GM23338 (cell line): ENCODE measurements around the gene CHCHD3. TPM values are rescaled to one million over a fixed set of nuclear protein-coding genes. Genes with fewer than 3 reads are reported as not detected.

Experiments used
- ATAC-seq: fragments of 200-7000 bp; cut with Tn5 transposase; 3 replicates; pipeline ENCODE4 v1.9.1; 2020
- DNase-seq: peaks from one replicate; pipeline ENCODE4 v3.0.0-alpha.2; 2015; ENCODE audit warnings: low spot score
- H2AFZ ChIP-seq: fragments of 200-600 bp; sonication (generic); 2 replicates; pipeline ENCODE4 v1.8.0; 2016; ENCODE audit warnings: antibody characterized with exemption, mild to moderate bottlenecking, moderate library complexity
- H3F3A ChIP-seq: fragments of 200-600 bp; sonication (generic); replicated peaks from 2 replicates; pipeline ENCODE4 v1.8.0; 2017; ENCODE audit warnings: antibody characterized with exemption, mixed run types, low read depth
- H3K27ac ChIP-seq: fragments of 200-600 bp; sonication (generic); 2 replicates; pipeline ENCODE4 v1.6.1; 2016; ENCODE audit warnings: low read depth
- H3K27me3 ChIP-seq: fragments of 200-600 bp; sonication (generic); 2 replicates; pipeline ENCODE4 v1.8.0; 2016; ENCODE audit warnings: mild to moderate bottlenecking, mixed run types, moderate library complexity; ENCODE audit not compliant: insufficient read depth
- H3K36me3 ChIP-seq: fragments of 200-600 bp; sonication (generic); 2 replicates; pipeline ENCODE4 v1.8.0; 2016; ENCODE audit warnings: mild to moderate bottlenecking; ENCODE audit not compliant: insufficient read depth
- H3K4me1 ChIP-seq: fragments of 200-600 bp; sonication (generic); 2 replicates; pipeline ENCODE4 v1.8.0; 2016; ENCODE audit warnings: mild to moderate bottlenecking, moderate library complexity; ENCODE audit not compliant: insufficient read depth
- H3K4me2 ChIP-seq: fragments of 200-600 bp; sonication (generic); 2 replicates; pipeline ENCODE4 v1.7.1; 2017; ENCODE audit warnings: mixed run types
- H3K4me3 ChIP-seq: fragments of 200-600 bp; sonication (generic); 2 replicates; pipeline ENCODE4 v1.6.1; 2016; ENCODE audit warnings: mixed run types
- H3K79me2 ChIP-seq: fragments of 200-600 bp; sonication (generic); replicated peaks from 2 replicates; pipeline ENCODE4 v1.8.0; 2017; ENCODE audit warnings: mild to moderate bottlenecking; ENCODE audit not compliant: insufficient read depth
- H3K9me2 ChIP-seq: fragments of 200-600 bp; sonication (generic); 2 replicates; pipeline ENCODE4 v1.8.0; 2017; ENCODE audit not compliant: insufficient read depth
- H4K20me1 ChIP-seq: fragments of 200-600 bp; sonication (generic); replicated peaks from 2 replicates; pipeline ENCODE4 v1.8.0; 2017; ENCODE audit warnings: mild to moderate bottlenecking; ENCODE audit not compliant: insufficient read depth
- H3K27ac Mint-ChIP-seq: 2 replicates; pipeline ENCODE4 v1.8.0; 2020; ENCODE audit warnings: inconsistent platforms, mild to moderate bottlenecking, moderate library complexity, mixed read lengths
- H3K27me3 Mint-ChIP-seq: 3 replicates; pipeline ENCODE4 v1.8.0; 2022; ENCODE audit warnings: low read depth, mild to moderate bottlenecking, moderate library complexity, mixed read lengths, inconsistent platforms; ENCODE audit not compliant: insufficient read depth, poor library complexity
- H3K36me3 Mint-ChIP-seq: 3 replicates; pipeline ENCODE4 v1.8.0; 2021; ENCODE audit warnings: low read depth, mild to moderate bottlenecking, inconsistent platforms, moderate library complexity, mixed read lengths
- H3K4me1 Mint-ChIP-seq: 3 replicates; pipeline ENCODE4 v1.8.0; 2020; ENCODE audit warnings: mild to moderate bottlenecking, inconsistent platforms, mixed read lengths
- H3K4me3 Mint-ChIP-seq: 3 replicates; pipeline ENCODE4 v1.8.0; 2021; ENCODE audit warnings: moderate library complexity, mild to moderate bottlenecking, inconsistent platforms, mixed read lengths
- H3K9me3 Mint-ChIP-seq: 3 replicates; pipeline ENCODE4 v1.8.0; 2020; ENCODE audit warnings: moderate library complexity, mild to moderate bottlenecking, inconsistent platforms, mixed read lengths
- CREB1 ChIP-seq: fragments of 250-450 bp; sonication (Bioruptor Pico); IDR thresholded peaks from 2 replicates; pipeline ENCODE4 v1.5.0; 2020; ENCODE audit warnings: low read depth, mild to moderate bottlenecking, moderate library complexity
- CTCF ChIP-seq, 2 experiments: fragments of 200-600 bp in 1 of 2; sonication (generic) in 1 of 2; conservative IDR thresholded peaks; 2 replicates each; pipeline versions ENCODE4 v1.5.1 to v1.6.1; 2016 to 2017; ENCODE audit warnings: antibody characterized with exemption in 2 of 2, low read depth in 2 of 2, mild to moderate bottlenecking in 2 of 2, moderate library complexity in 1 of 2
- ETS1 ChIP-seq: IDR thresholded peaks from 2 replicates; pipeline ENCODE4 v1.6.1; 2016; ENCODE audit warnings: antibody characterized with exemption
- EZH2 ChIP-seq: fragments of 200-600 bp; sonication (generic); IDR thresholded peaks from one replicate; pipeline ENCODE4 v1.8.0; 2017; ENCODE audit warnings: antibody characterized with exemption, mild to moderate bottlenecking, low read depth; ENCODE audit not compliant: unreplicated experiment
- EZH2phosphoT487 ChIP-seq: fragments of 200-600 bp; sonication (generic); IDR thresholded peaks from one replicate; pipeline ENCODE4 v1.8.1; 2018; ENCODE audit warnings: antibody characterized with exemption; ENCODE audit not compliant: unreplicated experiment
- JUNB ChIP-seq: IDR thresholded peaks from one replicate; pipeline ENCODE4 v1.6.1; 2016; ENCODE audit warnings: antibody characterized with exemption; ENCODE audit not compliant: unreplicated experiment
- NANOG ChIP-seq: IDR thresholded peaks from 2 replicates; pipeline ENCODE4 v1.6.1; 2016; ENCODE audit warnings: antibody characterized with exemption, borderline replicate concordance
- REST ChIP-seq: IDR thresholded peaks from one replicate; pipeline ENCODE4 v1.6.1; 2018; ENCODE audit warnings: antibody characterized with exemption; ENCODE audit not compliant: unreplicated experiment
- ZNF114 ChIP-seq: fragments of 250-450 bp; sonication (Bioruptor Pico); IDR thresholded peaks from 2 replicates; pipeline ENCODE4 v1.5.0; 2020; ENCODE audit warnings: mild to moderate bottlenecking, moderate library complexity
- ZNF331 ChIP-seq: fragments of 250-450 bp; sonication (Bioruptor Pico); IDR thresholded peaks from 2 replicates; pipeline ENCODE4 v1.5.0; 2020; ENCODE audit warnings: low read depth, mild to moderate bottlenecking, moderate library complexity
- ZNF462 ChIP-seq: fragments of 250-450 bp; sonication (Bioruptor Pico); IDR thresholded peaks from 2 replicates; pipeline ENCODE4 v1.5.0; 2020; ENCODE audit warnings: mild to moderate bottlenecking, moderate library complexity
- polyA plus RNA-seq: library from polyadenylated mRNA; unstranded; fragments of >200 nt; fragmentation: Nextera tagmentation; extraction: Ambion mirVana; gene quantifications from 2 replicates; pipeline ENCODE4 v1.2.1, GENCODE V29; 2016
- total RNA-seq: library from RNA; depleted of rRNA; stranded (reverse); fragments of >200 nt; shearing (Covaris generic); gene quantifications from 2 replicates; pipeline ENCODE4 v1.2.3, GENCODE V29; 2014

The CHCHD3 gene
- total and polyA plus RNA-seq, 2 experiments from 2014 or later = 107 to 131 TPM

GRCh38 chr7:132854238-132854637 lies 227.7 kb downstream of the CHCHD3 start:
- H3F3A ChIP-seq = no peaks in the 10 kb centered on the region
- no peak overlapping the region for H3K4me3 ChIP-seq
- H3K4me2 ChIP-seq = no peak overlapping the region
- H3K9me2 ChIP-seq = no peaks in the 10 kb centered on the region
- no peaks in the 10 kb centered on the region for H3K27me3 ChIP-seq
- peaks cover 12% of the 10 kb centered on the region for H3K4me1 ChIP-seq
- H3K9me3 Mint-ChIP-seq = no peaks in the 10 kb centered on the region
- H3K27me3 Mint-ChIP-seq = peaks cover 3% of the 10 kb centered on the region
- peaks cover 27% of the 10 kb centered on the region for H3K4me1 Mint-ChIP-seq
- 0 out of 2 replicates have a peak, but pooled peaks cover 2% of the 10 kb centered on the region for H3K79me2 ChIP-seq
- H3K4me3 Mint-ChIP-seq = no peak overlapping the region
- no peak for DNase-seq
- H4K20me1 ChIP-seq = no peaks in the 10 kb centered on the region; the same call in 1 of the 2 replicates
- no peaks in the 10 kb centered on the region for H3K36me3 ChIP-seq
- H3K27ac ChIP-seq = no peak overlapping the region
- ATAC-seq = no peak
- H3K36me3 Mint-ChIP-seq = no peaks in the 10 kb centered on the region; the same call in 2 of the 3 replicates
- no peak overlapping the region for H3K27ac Mint-ChIP-seq
- no peak for TF ChIP-seq ZNF114 (CRISPR knock-in tag)
- no peak for TF ChIP-seq REST
- no peak for TF ChIP-seq EZH2
- TF ChIP-seq EZH2phosphoT487 = no peak
- TF ChIP-seq JUNB = no peak
- TF ChIP-seq ETS1 = no peak
- TF ChIP-seq NANOG = no peak
- TF ChIP-seq ZNF462 (CRISPR knock-in tag) = no peak
- TF ChIP-seq CREB1 (CRISPR knock-in tag) = no peak
- TF ChIP-seq CTCF (conservative IDR thresholded peaks at IDR 0.05; ENCODE audit: low read depth in 2 of 2) = no peak
- no peak for TF ChIP-seq ZNF331
- H2AFZ ChIP-seq = no peak overlapping the region
